NCI-H524 treated with DMSO at 0.1 percent for 48 hours (cell line): ENCODE measurements around the gene TMEM178B.

Experiments used
- DNase-seq: peaks from one replicate; lab custom pipeline; 2025; lab: John Stamatoyannopoulos, UW

The TMEM178B gene

GRCh38 chr7:141263983-141264382, 190.1 kb downstream of the TMEM178B start:
- DNase-seq: no peak

GRCh38 chr7:141264511-141264910, 190.6 kb downstream of the TMEM178B start:
- DNase-seq: no peak

GRCh38 chr7:141265668-141266067, 191.8 kb downstream of the TMEM178B start:
- no peak for DNase-seq

GRCh38 chr7:141268614-141269013, 194.8 kb downstream of the TMEM178B start:
- no peak for DNase-seq

GRCh38 chr7:141271451-141271850, 197.6 kb downstream of the TMEM178B start:
- no peak for DNase-seq

- DNase-seq: no peak
Observed at GRCh38 chr7:141272417-141272816, 198.6 kb downstream of the TMEM178B start.

- DNase-seq: no peak
Observed at GRCh38 chr7:141275350-141275749, 201.5 kb downstream of the TMEM178B start.

GRCh38 chr7:141276031-141276430, 202.2 kb downstream of the TMEM178B start:
- DNase-seq: no peak

GRCh38 chr7:141280100-141280499, 206.2 kb downstream of the TMEM178B start:
- DNase-seq: no peak

- DNase-seq: no peak
Observed at GRCh38 chr7:141281311-141281710, 207.4 kb downstream of the TMEM178B start.

- no peak for DNase-seq
Observed at GRCh38 chr7:141286522-141286921, 212.7 kb downstream of the TMEM178B start.

GRCh38 chr7:141287936-141288335, 214.1 kb downstream of the TMEM178B start:
- DNase-seq: no peak

- no peak for DNase-seq
Observed at GRCh38 chr7:141288626-141289025, 214.8 kb downstream of the TMEM178B start.

GRCh38 chr7:141290365-141290764, 216.5 kb downstream of the TMEM178B start:
- no peak for DNase-seq

GRCh38 chr7:141290973-141291372, 217.1 kb downstream of the TMEM178B start:
- DNase-seq: no peak

GRCh38 chr7:141291541-141291940, 217.7 kb downstream of the TMEM178B start:
- DNase-seq: no peak

GRCh38 chr7:141294143-141294829, 220.4 kb downstream of the TMEM178B start:
- DNase-seq: no peak

GRCh38 chr7:141295367-141295895, 221.6 kb downstream of the TMEM178B start:
- peak; percentile 85 for DNase-seq

- no peak for DNase-seq
Observed at GRCh38 chr7:141300816-141301215, 227.0 kb downstream of the TMEM178B start.

GRCh38 chr7:141301544-141301943, 227.7 kb downstream of the TMEM178B start:
- no peak for DNase-seq

- no peak for DNase-seq
Observed at GRCh38 chr7:141302617-141303016, 228.8 kb downstream of the TMEM178B start.

GRCh38 chr7:141304291-141304690, 230.4 kb downstream of the TMEM178B start:
- no peak for DNase-seq

GRCh38 chr7:141306081-141306480, 232.2 kb downstream of the TMEM178B start:
- no peak for DNase-seq

- no peak for DNase-seq
Observed at GRCh38 chr7:141312395-141312794, 238.5 kb downstream of the TMEM178B start.
